CD4-positive, alpha-beta T cell treated with Interleukin-17A for 4 hours (primary cell): ENCODE measurements around the gene DSP.

ENCODE experiments used
- DNase-seq: peaks from one replicate; pipeline ENCODE4 v3.0.0-alpha.2; 2020; ENCODE audit warnings: mixed read lengths

Gene DSP

GRCh38 chr6:7615611-7616383, 74.3 kb downstream of the DSP start:
- peak; percentile 45 for DNase-seq

DNA sequence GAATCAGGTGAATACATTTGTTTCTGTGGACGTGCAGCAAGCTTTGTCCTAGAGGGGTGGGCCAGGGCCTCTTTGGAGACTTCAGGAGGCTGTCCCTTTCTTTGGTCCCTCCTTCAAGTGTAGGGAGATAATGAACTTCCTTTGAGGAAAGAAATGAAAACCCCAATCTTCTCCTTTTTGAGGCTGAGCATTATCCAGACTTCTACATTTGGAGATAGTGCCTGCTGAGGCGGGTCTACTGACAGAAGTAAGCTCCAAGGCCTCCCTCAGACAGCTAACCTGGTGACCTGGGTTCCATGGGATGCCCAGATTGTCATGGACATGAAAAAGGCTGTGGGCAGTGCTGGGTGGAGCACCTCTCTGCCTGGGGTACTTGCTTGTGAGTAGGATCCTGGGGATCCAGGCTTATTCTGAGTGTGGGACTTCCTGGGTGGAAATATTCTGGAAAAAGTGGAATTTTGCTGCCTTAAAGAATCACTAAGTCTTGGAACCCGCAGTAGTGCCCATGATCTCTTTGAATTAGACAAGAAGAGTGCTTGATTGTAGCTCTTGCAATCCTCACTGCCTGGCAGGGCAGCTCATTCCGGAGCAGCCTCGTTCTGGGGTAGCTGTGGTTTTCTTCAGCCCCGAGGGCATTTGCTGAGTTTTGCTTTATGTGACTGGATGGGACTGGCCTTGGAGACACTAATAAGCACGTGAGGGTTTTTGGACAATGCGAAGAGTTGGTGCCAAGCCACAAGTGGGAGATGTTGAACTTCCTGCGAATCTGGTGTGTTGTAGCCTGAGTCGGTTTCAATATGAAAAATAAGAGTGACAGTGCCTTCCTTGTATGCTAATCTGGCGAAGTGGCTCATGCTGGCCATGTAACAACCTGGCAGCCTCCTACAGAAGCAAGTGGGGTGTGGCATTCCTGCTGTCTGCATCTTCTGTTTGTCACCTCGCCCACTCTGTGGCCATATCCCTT, 76.6 kb downstream of the DSP start:
- DNase-seq: no peak

GRCh38 chr6:7621761-7622160, 80.3 kb downstream of the DSP start:
- no peak for DNase-seq

GRCh38 chr6:7624796-7625710, 83.6 kb downstream of the DSP start:
- DNase-seq: no peak

DNA sequence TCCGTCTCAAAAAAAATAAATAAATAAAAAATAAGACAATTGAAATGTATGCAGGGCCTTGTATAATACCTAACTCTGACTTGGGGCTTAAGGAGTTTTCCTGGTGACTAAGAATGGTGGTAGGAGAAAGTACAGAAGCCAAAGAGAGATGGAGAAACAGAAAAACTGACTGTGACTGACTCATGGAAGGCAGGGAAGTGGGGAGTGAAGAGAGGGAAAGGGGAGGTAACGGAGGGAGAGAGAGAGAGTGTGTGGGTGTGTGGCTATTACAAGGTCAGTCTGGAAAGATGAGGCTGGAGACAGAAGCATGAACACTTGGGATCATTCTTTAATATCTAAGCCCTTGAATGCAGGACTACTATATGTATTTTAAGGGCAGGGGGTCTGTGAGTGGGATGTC, 87.0 kb downstream of the DSP start:
- no peak for DNase-seq

DNA sequence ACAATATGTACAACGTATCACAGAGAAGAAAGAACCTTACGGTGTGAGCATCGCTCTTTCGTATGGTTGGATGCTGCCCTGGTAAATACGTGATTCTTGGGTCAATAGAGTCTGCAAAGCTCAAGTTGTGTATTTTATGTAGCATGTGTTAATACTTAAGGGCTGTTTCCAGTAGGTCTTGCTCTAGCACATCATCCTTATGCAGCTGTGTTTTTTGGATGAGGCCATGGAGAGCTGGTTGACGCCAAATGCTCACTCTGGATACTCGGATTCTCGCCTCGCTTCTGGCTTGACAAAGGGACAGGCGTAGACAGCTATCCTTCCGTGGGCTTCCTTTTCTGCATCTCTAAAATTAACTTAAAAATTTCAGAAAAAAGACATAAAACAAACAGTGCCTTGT, 87.4 kb downstream of the DSP start:
- no peak for DNase-seq

DNA sequence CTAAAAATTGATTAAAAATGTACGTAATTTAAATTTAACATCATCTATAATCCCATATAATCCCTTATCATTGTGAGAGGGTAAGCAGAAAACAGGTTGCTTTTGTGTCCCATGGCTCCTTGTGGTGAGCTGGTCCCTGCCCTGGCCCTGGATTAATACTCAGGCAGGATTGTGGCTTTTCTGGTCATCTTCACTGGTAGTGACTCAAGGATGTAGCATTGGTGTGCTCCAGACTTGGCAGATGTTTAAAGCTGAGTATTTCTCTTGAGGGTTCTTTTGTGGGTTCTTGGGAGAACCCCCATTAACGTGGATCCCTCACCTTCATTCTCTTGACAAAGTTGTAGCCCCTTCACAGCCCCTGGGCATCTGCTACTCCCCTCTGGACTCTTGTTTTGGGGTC, 87.8 kb downstream of the DSP start:
- DNase-seq: no peak

DNA sequence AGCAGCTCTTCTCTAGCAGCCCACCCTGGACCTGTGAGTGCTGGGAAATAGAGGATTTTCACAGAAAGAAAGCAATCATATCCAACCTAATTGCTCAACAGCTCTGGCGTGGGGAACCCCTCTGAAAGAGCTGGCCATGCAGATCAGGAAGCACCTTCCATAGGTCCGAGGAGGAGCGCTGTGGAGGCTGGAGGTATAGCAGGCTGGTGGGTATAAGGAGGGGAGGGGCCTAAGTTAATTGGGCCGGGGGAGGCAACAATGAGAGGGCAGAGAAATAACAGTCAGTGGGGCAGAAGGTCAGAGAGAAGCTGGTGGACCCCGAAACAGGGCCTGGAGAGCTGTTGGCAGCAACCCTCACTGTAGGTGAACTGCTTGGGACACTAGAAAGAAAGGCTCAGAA, 89.3 kb downstream of the DSP start:
- no peak for DNase-seq

- DNase-seq: no peak
These were observed 90.0 kb downstream of the DSP start for GRCh38 chr6:7631466-7631865.

DNA sequence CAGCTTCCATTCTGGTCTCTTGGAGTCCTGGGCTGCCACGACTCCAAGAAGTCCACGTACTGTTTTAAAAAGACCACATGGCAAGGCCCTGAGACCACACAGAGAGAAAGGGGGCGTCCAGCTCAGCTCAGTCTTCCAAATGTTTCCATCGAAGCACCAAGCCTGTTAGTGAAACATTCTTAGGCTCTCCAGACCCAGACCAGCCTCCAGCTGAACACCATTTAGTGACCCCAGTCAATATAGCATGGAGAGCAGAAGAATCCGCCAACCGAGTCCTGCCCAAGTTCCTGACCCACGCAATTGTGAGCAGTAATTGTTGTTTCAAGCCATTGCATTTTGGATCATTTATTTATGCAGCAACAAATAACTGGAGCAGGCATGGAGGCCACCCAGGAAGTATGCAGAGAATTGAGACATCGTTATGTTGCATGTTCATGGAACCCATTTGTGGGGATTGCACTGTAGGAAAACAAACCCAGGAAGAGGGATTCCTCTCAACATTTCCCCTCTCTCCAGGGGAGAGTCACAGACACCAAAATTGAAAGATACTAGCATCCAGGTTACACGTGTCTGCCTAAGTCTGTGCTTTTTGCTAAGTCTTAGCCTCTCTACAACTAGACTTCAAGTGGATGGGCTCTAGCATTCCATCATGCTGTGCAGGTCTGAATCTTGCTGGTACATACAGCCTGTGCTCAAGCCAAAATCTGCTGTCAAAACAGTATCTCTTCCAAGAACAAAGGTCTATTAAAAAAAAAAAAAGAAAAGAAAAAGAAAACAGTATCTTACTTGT, 91.2 kb downstream of the DSP start:
- DNase-seq: no peak

GRCh38 chr6:7633361-7633760, 91.9 kb downstream of the DSP start:
- DNase-seq: no peak

- DNase-seq: no peak
These were observed 94.7 kb downstream of the DSP start for GRCh38 chr6:7636151-7636550.
